DOHH2 (cell line): ENCODE data around the gene KRTAP4-3.

Source experiments
- EZH2phosphoT487 ChIP-seq: fragments of 200-600 bp; sonication (generic); IDR thresholded peaks from 2 replicates; pipeline ENCODE4 v1.6.1; 2017; ENCODE audit warnings: borderline replicate concordance, mild to moderate bottlenecking, antibody characterized with exemption, low read length, moderate library complexity, mixed read lengths
- TF ChIP-seq, protein P1 (sequence below): fragments of 200-600 bp; sonication (generic); IDR thresholded peaks from one replicate; pipeline ENCODE4 v1.5.1; 2014; ENCODE audit warnings: antibody characterized with exemption, mild to moderate bottlenecking, low read depth, low read length; ENCODE audit not compliant: poor library complexity, severe bottlenecking

- TF ChIP-seq, protein P1, sequence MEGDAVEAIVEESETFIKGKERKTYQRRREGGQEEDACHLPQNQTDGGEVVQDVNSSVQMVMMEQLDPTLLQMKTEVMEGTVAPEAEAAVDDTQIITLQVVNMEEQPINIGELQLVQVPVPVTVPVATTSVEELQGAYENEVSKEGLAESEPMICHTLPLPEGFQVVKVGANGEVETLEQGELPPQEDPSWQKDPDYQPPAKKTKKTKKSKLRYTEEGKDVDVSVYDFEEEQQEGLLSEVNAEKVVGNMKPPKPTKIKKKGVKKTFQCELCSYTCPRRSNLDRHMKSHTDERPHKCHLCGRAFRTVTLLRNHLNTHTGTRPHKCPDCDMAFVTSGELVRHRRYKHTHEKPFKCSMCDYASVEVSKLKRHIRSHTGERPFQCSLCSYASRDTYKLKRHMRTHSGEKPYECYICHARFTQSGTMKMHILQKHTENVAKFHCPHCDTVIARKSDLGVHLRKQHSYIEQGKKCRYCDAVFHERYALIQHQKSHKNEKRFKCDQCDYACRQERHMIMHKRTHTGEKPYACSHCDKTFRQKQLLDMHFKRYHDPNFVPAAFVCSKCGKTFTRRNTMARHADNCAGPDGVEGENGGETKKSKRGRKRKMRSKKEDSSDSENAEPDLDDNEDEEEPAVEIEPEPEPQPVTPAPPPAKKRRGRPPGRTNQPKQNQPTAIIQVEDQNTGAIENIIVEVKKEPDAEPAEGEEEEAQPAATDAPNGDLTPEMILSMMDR = no peak
- TF ChIP-seq EZH2phosphoT487 = no peak
These were observed 3.9 kb upstream of the KRTAP4-3 start for GRCh38 chr17:41171886-41172285.
